ENCODE measurements around the gene IRX3.

The IRX3 gene

GRCh38 chr16:54290833-54291655 is 4.5 kb upstream of the IRX3 start:
- DNase-seq = no peak

- DNase-seq = no peak
Measured at GRCh38 chr16:54289945-54290832, 3.6 kb upstream of the IRX3 start.

GRCh38 chr16:54289242-54289944 is 2.8 kb upstream of the IRX3 start:
- no peak for DNase-seq

GRCh38 chr16:54288835-54289241 is 2.3 kb upstream of the IRX3 start:
- DNase-seq = no peak

- DNase-seq = no peak
Measured at GRCh38 chr16:54288030-54288834, 1.6 kb upstream of the IRX3 start.

GRCh38 chr16:54287131-54288029 is 793 bp upstream of the IRX3 start:
- peak; percentile 28 for DNase-seq

- DNase-seq = no peak
Measured at GRCh38 chr16:54286090-54286365, 559 bp downstream of the IRX3 start.

- DNase-seq = peak; percentile 57
Measured at GRCh38 chr16:54285414-54286089, 1.0 kb downstream of the IRX3 start.

GRCh38 chr16:54284931-54285413 is 1.6 kb downstream of the IRX3 start:
- DNase-seq = peak; percentile 51

GRCh38 chr16:54284319-54284930 is 2.2 kb downstream of the IRX3 start:
- DNase-seq = no peak

GRCh38 chr16:54283725-54284318 is 2.8 kb downstream of the IRX3 start:
- peak; percentile 33 for DNase-seq

GRCh38 chr16:54282928-54283724 is 3.5 kb downstream of the IRX3 start:
- DNase-seq = no peak

- peak; percentile 75 for DNase-seq
Measured at GRCh38 chr16:54282202-54282927, 4.2 kb downstream of the IRX3 start.

GRCh38 chr16:54281535-54282201 is 4.9 kb downstream of the IRX3 start:
- no peak for DNase-seq

GRCh38 chr16:54280751-54281150 is 5.8 kb downstream of the IRX3 start:
- DNase-seq = peak; percentile 51

GRCh38 chr16:54277845-54278703 is 8.5 kb downstream of the IRX3 start:
- DNase-seq = no peak

Data from fibroblast of skin of scalp (primary cell).